ENCODE measurements around the gene NUP54. TPM values are rescaled to one million over a fixed set of nuclear protein-coding genes. Genes with fewer than 3 reads are reported as not detected.

NUP54 gene
- total RNA-seq, 2 donors from 2014 or later = 63.7 to 66.6 TPM

GRCh38 chr4:76175336-76175735 is 27.1 kb upstream of the NUP54 start:
- no peak for ATAC-seq
- H3K9me3 Mint-ChIP-seq = no peaks in the 10 kb centered on the region
- H3K4me1 Mint-ChIP-seq (ENCODE audit: low read depth in 2 of 2) = peaks cover 0 to 6% of the 10 kb centered on the region in 2 donors
- DNase-seq (ENCODE audit: low spot score) = no peak
- H3K27me3 Mint-ChIP-seq = no peaks in the 10 kb centered on the region
- no peak overlapping the region for H3K4me3 Mint-ChIP-seq
- H3K36me3 Mint-ChIP-seq = peaks cover 4% of the 10 kb centered on the region
- H3K27ac Mint-ChIP-seq = no peak overlapping the region

GRCh38 chr4:76174216-76174615 is 26.0 kb upstream of the NUP54 start:
- H3K27ac Mint-ChIP-seq = no peak overlapping the region
- ATAC-seq = no peak
- H3K4me3 Mint-ChIP-seq = no peak overlapping the region
- H3K4me1 Mint-ChIP-seq (ENCODE audit: low read depth in 2 of 2) = peaks cover 0 to 6% of the 10 kb centered on the region in 2 donors
- no peaks in the 10 kb centered on the region for H3K9me3 Mint-ChIP-seq
- no peak for DNase-seq (ENCODE audit: low spot score)
- no peaks in the 10 kb centered on the region for H3K27me3 Mint-ChIP-seq
- peaks cover 4% of the 10 kb centered on the region for H3K36me3 Mint-ChIP-seq

GRCh38 chr4:76168688-76169087 is 20.5 kb upstream of the NUP54 start:
- Mint-ChIP-seq H3K36me3 (peaks cover 3% of the 10 kb centered on the region), H3K27ac (no peak overlapping the region), H3K4me1 (ENCODE audit: low read depth in 2 of 2) (no peaks in the 10 kb centered on the region), H3K9me3 (no peaks in the 10 kb centered on the region), H3K27me3 (no peaks in the 10 kb centered on the region), H3K4me3 (no peak overlapping the region)
- no peak for ATAC-seq
- no peak for DNase-seq (ENCODE audit: low spot score)

- H3K27ac Mint-ChIP-seq = no peak overlapping the region
- peaks cover 4% of the 10 kb centered on the region for H3K36me3 Mint-ChIP-seq
- no peaks in the 10 kb centered on the region for H3K9me3 Mint-ChIP-seq
- no peak overlapping the region for H3K4me3 Mint-ChIP-seq
- DNase-seq (ENCODE audit: low spot score) (no peak), ATAC-seq (no peak)
- H3K4me1 Mint-ChIP-seq (ENCODE audit: low read depth in 2 of 2) = no peaks in the 10 kb centered on the region
- H3K27me3 Mint-ChIP-seq = no peaks in the 10 kb centered on the region
These were observed 18.3 kb upstream of the NUP54 start for GRCh38 chr4:76166480-76166879.

- no peaks in the 10 kb centered on the region for H3K4me1 Mint-ChIP-seq (ENCODE audit: low read depth in 2 of 2)
- ATAC-seq = no peak
- H3K4me3 Mint-ChIP-seq = no peak overlapping the region
- H3K9me3 Mint-ChIP-seq = no peaks in the 10 kb centered on the region
- peaks cover 4% of the 10 kb centered on the region for H3K36me3 Mint-ChIP-seq
- DNase-seq (ENCODE audit: low spot score) = no peak
- no peak overlapping the region for H3K27ac Mint-ChIP-seq
- no peaks in the 10 kb centered on the region for H3K27me3 Mint-ChIP-seq
These were observed 12.2 kb upstream of the NUP54 start for GRCh38 chr4:76160355-76160754.

GRCh38 chr4:76156635-76157034 is 8.4 kb upstream of the NUP54 start:
- Mint-ChIP-seq H3K27ac (no peak overlapping the region), H3K36me3 (no peaks in the 10 kb centered on the region), H3K9me3 (no peaks in the 10 kb centered on the region), H3K27me3 (no peaks in the 10 kb centered on the region), H3K4me3 (no peak overlapping the region), H3K4me1 (ENCODE audit: low read depth in 2 of 2) (no peaks in the 10 kb centered on the region)
- no peak for ATAC-seq
- DNase-seq (ENCODE audit: low spot score) = no peak

GRCh38 chr4:76155979-76156378 is 7.8 kb upstream of the NUP54 start:
- Mint-ChIP-seq H3K27ac (no peak overlapping the region), H3K4me3 (no peak overlapping the region), H3K27me3 (no peaks in the 10 kb centered on the region), H3K9me3 (no peaks in the 10 kb centered on the region), H3K4me1 (ENCODE audit: low read depth in 2 of 2) (no peaks in the 10 kb centered on the region), H3K36me3 (no peaks in the 10 kb centered on the region)
- ATAC-seq (no peak), DNase-seq (ENCODE audit: low spot score) (no peak)

- Mint-ChIP-seq H3K9me3 (no peaks in the 10 kb centered on the region), H3K4me1 (ENCODE audit: low read depth in 2 of 2) (peaks cover 8 to 10% of the 10 kb centered on the region in 2 donors)
These were observed 5.2 kb upstream of the NUP54 start for GRCh38 chr4:76153356-76153755.

GRCh38 chr4:76147454-76148141 is 599 bp downstream of the NUP54 start:
- peaks cover 12 to 27% of the 10 kb centered on the region in 2 donors for H3K4me1 Mint-ChIP-seq (ENCODE audit: low read depth in 2 of 2)
- DNase-seq (ENCODE audit: low spot score) (peak; percentile 62), ATAC-seq (peak; percentile 66 to 75)
- no peaks in the 10 kb centered on the region for H3K9me3 Mint-ChIP-seq
- no peaks in the 10 kb centered on the region for H3K27me3 Mint-ChIP-seq
- peaks cover 4% of the 10 kb centered on the region for H3K36me3 Mint-ChIP-seq
- peak overlapping the region; percentile 89 to 98 for H3K27ac Mint-ChIP-seq
- H3K4me3 Mint-ChIP-seq = peak overlapping the region; percentile 96

More at GRCh38 chr4:76153356-76153755, 5.2 kb upstream of the NUP54 start:
- H3K4me3 Mint-ChIP-seq = no peak overlapping the region
- DNase-seq (ENCODE audit: low spot score) = no peak
- H3K36me3 Mint-ChIP-seq = no peaks in the 10 kb centered on the region
- no peaks in the 10 kb centered on the region for H3K27me3 Mint-ChIP-seq
- no peak for ATAC-seq
- H3K27ac Mint-ChIP-seq = no peak overlapping the region

GRCh38 chr4:76144546-76144945 is 3.7 kb downstream of the NUP54 start:
- Mint-ChIP-seq H3K27ac (no peak overlapping the region), H3K4me3 (no peak overlapping the region), H3K9me3 (no peaks in the 10 kb centered on the region), H3K4me1 (ENCODE audit: low read depth in 2 of 2) (peaks cover 12 to 32% of the 10 kb centered on the region in 2 donors), H3K27me3 (no peaks in the 10 kb centered on the region), H3K36me3 (peaks cover 21% of the 10 kb centered on the region)
- ATAC-seq = no peak
- DNase-seq (ENCODE audit: low spot score) = no peak

GRCh38 chr4:76141241-76141640 is 7.0 kb downstream of the NUP54 start:
- Mint-ChIP-seq H3K27ac (no peak overlapping the region), H3K4me3 (no peak overlapping the region), H3K36me3 (peaks cover 38% of the 10 kb centered on the region), H3K4me1 (ENCODE audit: low read depth in 2 of 2) (peaks cover 7 to 29% of the 10 kb centered on the region in 2 donors), H3K9me3 (no peaks in the 10 kb centered on the region), H3K27me3 (no peaks in the 10 kb centered on the region)
- no peak for ATAC-seq
- no peak for DNase-seq (ENCODE audit: low spot score)

- no peaks in the 10 kb centered on the region for H3K9me3 Mint-ChIP-seq
- DNase-seq (ENCODE audit: low spot score) = no peak
- no peak overlapping the region for H3K4me3 Mint-ChIP-seq
- H3K27me3 Mint-ChIP-seq = no peaks in the 10 kb centered on the region
- peaks cover 0 to 3% of the 10 kb centered on the region in 2 donors for H3K4me1 Mint-ChIP-seq (ENCODE audit: low read depth in 2 of 2)
- H3K36me3 Mint-ChIP-seq = peaks cover 27% of the 10 kb centered on the region
- H3K27ac Mint-ChIP-seq = no peak overlapping the region
- no peak for ATAC-seq
These were observed 20.4 kb downstream of the NUP54 start for GRCh38 chr4:76127754-76128153.

- no peak overlapping the region for H3K27ac Mint-ChIP-seq
- ATAC-seq (no peak), DNase-seq (ENCODE audit: low spot score) (no peak)
- peaks cover 0 to 3% of the 10 kb centered on the region in 2 donors for H3K4me1 Mint-ChIP-seq (ENCODE audit: low read depth in 2 of 2)
- H3K36me3 Mint-ChIP-seq = peaks cover 33% of the 10 kb centered on the region
- no peak overlapping the region for H3K4me3 Mint-ChIP-seq
- no peaks in the 10 kb centered on the region for H3K9me3 Mint-ChIP-seq
- H3K27me3 Mint-ChIP-seq = no peaks in the 10 kb centered on the region
These were observed 22.4 kb downstream of the NUP54 start for GRCh38 chr4:76125816-76126215.

- Mint-ChIP-seq H3K36me3 (peaks cover 46% of the 10 kb centered on the region), H3K4me3 (no peak overlapping the region), H3K9me3 (no peaks in the 10 kb centered on the region), H3K4me1 (ENCODE audit: low read depth in 2 of 2) (no peaks in the 10 kb centered on the region), H3K27ac (no peak overlapping the region), H3K27me3 (no peaks in the 10 kb centered on the region)
- ATAC-seq (no peak), DNase-seq (ENCODE audit: low spot score) (no peak)
These were observed 28.0 kb downstream of the NUP54 start for GRCh38 chr4:76120199-76120598.

- Mint-ChIP-seq H3K9me3 (no peaks in the 10 kb centered on the region), H3K4me1 (ENCODE audit: low read depth in 2 of 2) (no peaks in the 10 kb centered on the region), H3K36me3 (peaks cover 36% of the 10 kb centered on the region), H3K27ac (no peak overlapping the region), H3K27me3 (no peaks in the 10 kb centered on the region), H3K4me3 (no peak overlapping the region)
- DNase-seq (ENCODE audit: low spot score) = no peak
- no peak for ATAC-seq
These were observed 30.7 kb downstream of the NUP54 start for GRCh38 chr4:76117536-76117935.
